Thyroid gland (tissue), 4 donors: ENCODE data around the gene MAPKAPK2. TPM values are rescaled to one million over a fixed set of nuclear protein-coding genes. Genes with fewer than 3 reads are reported as not detected.

Experiments used
- DNase-seq, 2 donors: peaks; one replicate each; pipeline ENCODE4 v3.0.0-alpha.2; 2019
- H3K27ac ChIP-seq, 3 donors: fragments of 200-600 bp; sonication (generic); 1 replicate in 2 of 3; 2 replicates in 1 of 3; pipeline ENCODE4 v1.5.1; 2016 to 2019; ENCODE audit warnings: mild to moderate bottlenecking in 1 of 3, moderate library complexity in 1 of 3
- H3K27me3 ChIP-seq: fragments of 200-600 bp; sonication (generic); one replicate; pipeline ENCODE4 v1.5.1; 2019
- H3K36me3 ChIP-seq, 2 donors: fragments of 200-600 bp; sonication (generic); one replicate each; pipeline ENCODE4 v1.5.1; 2016 to 2019
- H3K4me1 ChIP-seq, 2 donors: fragments of 200-600 bp; sonication (generic); one replicate each; pipeline ENCODE4 v1.5.1; 2017 to 2019
- H3K4me3 ChIP-seq, 3 donors: fragments of 200-600 bp; sonication (generic); replicated peaks in 1 of 3; 1 replicate in 2 of 3; 2 replicates in 1 of 3; pipeline ENCODE4 v1.5.1; 2016; ENCODE audit warnings: mild to moderate bottlenecking in 1 of 3
- H3K9me3 ChIP-seq: fragments of 200-600 bp; sonication (generic); one replicate; pipeline ENCODE4 v1.5.1; 2017
- CTCF ChIP-seq, 6 experiments: fragments of 200-600 bp in 3 of 6; fragments of 450-650 bp in 3 of 6; sonication (generic) in 3 of 6; IDR thresholded peaks; one replicate each; pipeline ENCODE4 v1.5.1; 2016 to 2019; ENCODE audit warnings: antibody characterized with exemption in 6 of 6, mild to moderate bottlenecking in 2 of 6, inconsistent platforms in 1 of 6, moderate library complexity in 1 of 6
- POLR2A ChIP-seq, 2 donors: fragments of 450-650 bp; IDR thresholded peaks; one replicate each; pipeline ENCODE4 v1.6.1; 2017; ENCODE audit warnings: antibody characterized with exemption in 2 of 2, mild to moderate bottlenecking in 2 of 2, moderate library complexity in 1 of 2
- WGBS, 2 donors: methylation state at CpG; one replicate each; pipeline ENCODE4 v1.1.5; 2017; 5-methylcytosine and 5-hydroxymethylcytosine counted together
- intact Hi-C: fragments of 100-400 bp; cut with DNase I; formaldehyde crosslinking; loops from one replicate; pipeline ENCODE4 v1.15.1; 2023
- total RNA-seq, 4 donors: library from RNA; depleted of rRNA; stranded (reverse); fragments of >200 nt; gene quantifications; one replicate each; pipeline ENCODE4 v1.2.3, GENCODE V29; 2016

Gene MAPKAPK2
- total RNA-seq, 4 donors from 2014 or later = 48.5 to 64.0 (median 59.9) TPM

GRCh38 chr1:206668351-206668750 lies 16.4 kb upstream of the MAPKAPK2 start:
- Histone ChIP-seq H3K4me1 (peaks cover 8 to 10% of the 10 kb centered on the region in 2 donors), H3K4me3 (no peak overlapping the region), H3K27ac (no peak overlapping the region), H3K27me3 (no peaks in the 10 kb centered on the region), H3K36me3 (no peaks in the 10 kb centered on the region), H3K9me3 (no peaks in the 10 kb centered on the region)
- no peak for DNase-seq
- 49 to 62% methylated on average over 2 of the region's 2 CpGs for WGBS, 2 donors
- intact Hi-C loops = loop anchor here (10.0 kb wide), 1 partner anchor 174 kb away; no protein-coding TSS in a partner anchor
- TF ChIP-seq CTCF (IDR thresholded peaks at IDR 0.05) (no peak), POLR2A (IDR thresholded peaks at IDR 0.05) (no peak)

GRCh38 chr1:206668874-206669410 lies 15.8 kb upstream of the MAPKAPK2 start:
- intact Hi-C loops = loop anchor here (10.0 kb wide), 1 partner anchor 174 kb away; no protein-coding TSS in a partner anchor
- Histone ChIP-seq H3K27me3 (no peaks in the 10 kb centered on the region), H3K27ac (no peak overlapping the region), H3K4me1 (peaks cover 4% of the 10 kb centered on the region in 2 donors), H3K36me3 (no peaks in the 10 kb centered on the region), H3K9me3 (no peaks in the 10 kb centered on the region), H3K4me3 (no peak overlapping the region)
- no peak for TF ChIP-seq CTCF (IDR thresholded peaks at IDR 0.05)
- no peak for TF ChIP-seq POLR2A (IDR thresholded peaks at IDR 0.05)
- 95 to 98% methylated on average over 6 of the region's 6 CpGs for WGBS, 2 donors
- DNase-seq = no peak

GRCh38 chr1:206672011-206672688 lies 12.6 kb upstream of the MAPKAPK2 start:
- H3K36me3 ChIP-seq = no peaks in the 10 kb centered on the region
- no peak for TF ChIP-seq CTCF (IDR thresholded peaks at IDR 0.05)
- no peak for TF ChIP-seq POLR2A (IDR thresholded peaks at IDR 0.05)
- H3K4me1 ChIP-seq = peaks cover 13 to 14% of the 10 kb centered on the region in 2 donors
- 63 to 70% methylated on average over 8 of the region's 8 CpGs for WGBS, 2 donors
- intact Hi-C loops = no loop called here
- H3K27me3 ChIP-seq = no peaks in the 10 kb centered on the region
- no peaks in the 10 kb centered on the region for H3K9me3 ChIP-seq
- no peak overlapping the region for H3K27ac ChIP-seq
- H3K4me3 ChIP-seq = no peak overlapping the region
- no peak for DNase-seq

GRCh38 chr1:206672844-206673758 lies 11.6 kb upstream of the MAPKAPK2 start:
- no peaks in the 10 kb centered on the region for H3K36me3 ChIP-seq
- H3K9me3 ChIP-seq = no peaks in the 10 kb centered on the region
- H3K27ac ChIP-seq = no peak overlapping the region
- no peak for DNase-seq
- intact Hi-C loops = no loop called here
- no peak overlapping the region for H3K4me3 ChIP-seq
- H3K27me3 ChIP-seq = no peaks in the 10 kb centered on the region
- WGBS, 2 donors = 63 to 71% methylated on average over 6 of the region's 6 CpGs
- no peak for TF ChIP-seq CTCF (IDR thresholded peaks at IDR 0.05)
- TF ChIP-seq POLR2A (IDR thresholded peaks at IDR 0.05) = no peak
- peaks cover 13 to 14% of the 10 kb centered on the region in 2 donors for H3K4me1 ChIP-seq
